ENCODE measurements around the gene OXSM.

The OXSM gene

DNA sequence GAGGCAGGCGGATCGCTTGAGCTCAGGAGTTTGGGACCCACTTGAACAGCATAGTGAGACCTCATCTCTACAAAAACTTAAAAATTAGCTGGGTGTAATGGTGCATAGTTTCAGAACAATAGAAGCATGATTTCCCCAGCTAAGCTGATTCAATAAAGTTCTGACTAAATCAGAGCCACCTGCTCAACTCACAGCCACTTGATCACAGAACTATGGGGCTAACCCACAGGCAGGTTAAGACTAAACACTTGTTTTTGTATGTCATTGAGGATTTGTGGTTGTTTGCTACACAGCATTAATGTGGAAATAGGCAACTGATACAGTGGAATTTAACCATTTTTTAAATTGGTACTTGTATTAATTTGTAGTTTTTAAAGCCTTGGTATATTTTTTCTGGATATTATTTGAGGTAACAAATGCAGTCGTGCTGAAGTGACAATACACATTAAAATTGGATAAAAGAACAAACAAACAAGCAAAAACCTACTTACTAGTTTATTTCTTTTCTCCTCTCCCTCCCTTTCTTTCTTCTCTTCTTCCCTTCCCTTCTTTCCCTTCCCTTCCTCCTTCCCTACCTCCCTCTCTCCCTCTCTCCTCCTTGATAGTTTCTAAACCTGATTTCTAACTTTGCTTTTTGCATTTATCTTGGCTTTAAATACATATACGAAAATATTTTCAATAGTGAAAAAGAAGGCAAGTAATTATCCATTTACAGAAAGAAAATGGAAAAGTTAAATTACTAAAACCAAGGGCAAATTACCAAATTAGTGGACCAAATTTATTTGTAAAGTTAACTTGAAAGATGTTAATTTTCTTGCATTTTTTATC, 32.1 kb downstream of the OXSM start:
- Histone ChIP-seq H3K4me1 (ENCODE audit: control insufficient read depth in 1 of 2, insufficient read depth in 2 of 2, low read length in 2 of 2) (no peaks in the 10 kb centered on the region), H3K4ac (ENCODE audit: low read depth, low read length) (no peak overlapping the region), H2BK120ac (ENCODE audit: insufficient read depth, low read length, poor library complexity) (no peak overlapping the region), H3K79me1 (ENCODE audit: low read length) (no peaks in the 10 kb centered on the region), H3K18ac (ENCODE audit: low read length) (no peak overlapping the region), H3K4me3 (ENCODE audit: low read depth, low read length) (no peak overlapping the region), H3K27ac (ENCODE audit: low read depth, low read length) (no peak overlapping the region), H4K8ac (ENCODE audit: low read depth, low read length) (no peak overlapping the region), H2BK5ac (ENCODE audit: low read depth, low read length, poor library complexity) (no peak overlapping the region), H3K9ac (ENCODE audit: low read length) (no peak overlapping the region), H4K12ac (ENCODE audit: low read depth, low read length) (no peak overlapping the region), H3K23ac (ENCODE audit: low read length) (no peak overlapping the region), H3K4me2 (ENCODE audit: low read length) (no peak overlapping the region), H3K36me3 (ENCODE audit: control insufficient read depth in 1 of 2, insufficient read depth in 2 of 2, low read length in 2 of 2) (no peaks in the 10 kb centered on the region), H2AFZ (ENCODE audit: insufficient read depth, low read length, poor library complexity) (no peak overlapping the region), H3K79me2 (ENCODE audit: control insufficient read depth, insufficient read depth, low read length, poor library complexity) (no peaks in the 10 kb centered on the region), H3K27me3 (ENCODE audit: insufficient read depth, low read length) (no peaks in the 10 kb centered on the region), H3K14ac (ENCODE audit: low read length) (no peak overlapping the region), H3K9me3 (ENCODE audit: insufficient read depth, low read depth, low read length) (no peaks in the 10 kb centered on the region), H2AK5ac (ENCODE audit: low read length) (no peak overlapping the region), H4K91ac (ENCODE audit: low read depth, low read length) (no peak overlapping the region), H2BK12ac (ENCODE audit: low read length) (no peak overlapping the region)
- WGBS (ENCODE audit: extremely low coverage, insufficient coverage, insufficient read length): no CpG with 5 or more reads among the region's 4 CpGs
- no peak for DNase-seq

DNA sequence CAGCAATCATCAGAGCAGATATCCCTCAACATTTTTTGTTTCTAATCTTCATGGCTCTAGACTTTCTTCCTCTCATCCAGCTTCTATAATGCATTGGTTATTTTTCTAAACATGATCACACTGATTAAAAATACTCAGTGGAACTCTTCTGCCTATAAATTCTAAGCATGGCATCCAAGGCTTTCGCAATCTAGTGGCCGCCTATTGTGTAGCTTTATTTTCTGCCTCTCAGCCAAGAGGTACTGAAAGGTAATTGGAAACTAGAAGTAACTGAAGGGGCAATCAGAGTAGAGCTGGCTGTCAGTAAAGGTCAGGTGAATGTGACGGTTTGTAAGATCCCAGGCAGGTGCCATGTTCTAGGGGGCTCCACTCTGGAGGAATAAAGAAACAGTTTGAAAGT, 33.4 kb downstream of the OXSM start:
- Histone ChIP-seq H2BK12ac (ENCODE audit: low read length) (no peak overlapping the region), H3K14ac (ENCODE audit: low read length) (no peak overlapping the region), H2AFZ (ENCODE audit: insufficient read depth, low read length, poor library complexity) (no peak overlapping the region), H4K12ac (ENCODE audit: low read depth, low read length) (no peak overlapping the region), H2AK5ac (ENCODE audit: low read length) (no peak overlapping the region), H3K4me1 (ENCODE audit: control insufficient read depth in 1 of 2, insufficient read depth in 2 of 2, low read length in 2 of 2) (no peaks in the 10 kb centered on the region), H2BK120ac (ENCODE audit: insufficient read depth, low read length, poor library complexity) (no peak overlapping the region), H3K9me3 (ENCODE audit: insufficient read depth, low read depth, low read length) (no peaks in the 10 kb centered on the region), H3K79me2 (ENCODE audit: control insufficient read depth, insufficient read depth, low read length, poor library complexity) (no peaks in the 10 kb centered on the region), H3K9ac (ENCODE audit: low read length) (no peak overlapping the region), H3K79me1 (ENCODE audit: low read length) (no peaks in the 10 kb centered on the region), H4K91ac (ENCODE audit: low read depth, low read length) (no peak overlapping the region), H4K8ac (ENCODE audit: low read depth, low read length) (no peak overlapping the region), H3K36me3 (ENCODE audit: control insufficient read depth in 1 of 2, insufficient read depth in 2 of 2, low read length in 2 of 2) (no peaks in the 10 kb centered on the region), H3K27ac (ENCODE audit: low read depth, low read length) (no peak overlapping the region), H3K23ac (ENCODE audit: low read length) (no peak overlapping the region), H2BK5ac (ENCODE audit: low read depth, low read length, poor library complexity) (no peak overlapping the region), H3K4ac (ENCODE audit: low read depth, low read length) (no peak overlapping the region), H3K4me2 (ENCODE audit: low read length) (no peak overlapping the region), H3K4me3 (ENCODE audit: low read depth, low read length) (no peak overlapping the region), H3K27me3 (ENCODE audit: insufficient read depth, low read length) (no peaks in the 10 kb centered on the region), H3K18ac (ENCODE audit: low read length) (no peak overlapping the region)
- WGBS (ENCODE audit: extremely low coverage, insufficient coverage, insufficient read length): no CpG with 5 or more reads among the region's 3 CpGs
- no peak for DNase-seq

- H3K14ac ChIP-seq (ENCODE audit: low read length): no peak overlapping the region
- DNase-seq: no peak
- no peaks in the 10 kb centered on the region for H3K27me3 ChIP-seq (ENCODE audit: insufficient read depth, low read length)
- no peak overlapping the region for H3K23ac ChIP-seq (ENCODE audit: low read length)
- no peak overlapping the region for H3K27ac ChIP-seq (ENCODE audit: low read depth, low read length)
- no peak overlapping the region for H3K4ac ChIP-seq (ENCODE audit: low read depth, low read length)
- no peak overlapping the region for H2AFZ ChIP-seq (ENCODE audit: insufficient read depth, low read length, poor library complexity)
- no peak overlapping the region for H2AK5ac ChIP-seq (ENCODE audit: low read length)
- H3K79me1 ChIP-seq (ENCODE audit: low read length): no peaks in the 10 kb centered on the region
- H3K4me3 ChIP-seq (ENCODE audit: low read depth, low read length): no peak overlapping the region
- H3K79me2 ChIP-seq (ENCODE audit: control insufficient read depth, insufficient read depth, low read length, poor library complexity): no peaks in the 10 kb centered on the region
- no peaks in the 10 kb centered on the region for H3K9me3 ChIP-seq (ENCODE audit: insufficient read depth, low read depth, low read length)
- H2BK12ac ChIP-seq (ENCODE audit: low read length): no peak overlapping the region
- H2BK5ac ChIP-seq (ENCODE audit: low read depth, low read length, poor library complexity): no peak overlapping the region
- H3K4me2 ChIP-seq (ENCODE audit: low read length): no peak overlapping the region
- H3K18ac ChIP-seq (ENCODE audit: low read length): no peak overlapping the region
- no peak overlapping the region for H4K8ac ChIP-seq (ENCODE audit: low read depth, low read length)
- no CpG with 5 or more reads among the region's 2 CpGs for WGBS (ENCODE audit: extremely low coverage, insufficient coverage, insufficient read length)
- no peaks in the 10 kb centered on the region for H3K4me1 ChIP-seq (ENCODE audit: control insufficient read depth in 1 of 2, insufficient read depth in 2 of 2, low read length in 2 of 2)
- no peak overlapping the region for H2BK120ac ChIP-seq (ENCODE audit: insufficient read depth, low read length, poor library complexity)
- H4K12ac ChIP-seq (ENCODE audit: low read depth, low read length): no peak overlapping the region
- H3K36me3 ChIP-seq (ENCODE audit: control insufficient read depth in 1 of 2, insufficient read depth in 2 of 2, low read length in 2 of 2): no peaks in the 10 kb centered on the region
- no peak overlapping the region for H4K91ac ChIP-seq (ENCODE audit: low read depth, low read length)
- H3K9ac ChIP-seq (ENCODE audit: low read length): no peak overlapping the region
Measured at GRCh38 chr3:25826510-25826909, 36.6 kb downstream of the OXSM start.

DNA sequence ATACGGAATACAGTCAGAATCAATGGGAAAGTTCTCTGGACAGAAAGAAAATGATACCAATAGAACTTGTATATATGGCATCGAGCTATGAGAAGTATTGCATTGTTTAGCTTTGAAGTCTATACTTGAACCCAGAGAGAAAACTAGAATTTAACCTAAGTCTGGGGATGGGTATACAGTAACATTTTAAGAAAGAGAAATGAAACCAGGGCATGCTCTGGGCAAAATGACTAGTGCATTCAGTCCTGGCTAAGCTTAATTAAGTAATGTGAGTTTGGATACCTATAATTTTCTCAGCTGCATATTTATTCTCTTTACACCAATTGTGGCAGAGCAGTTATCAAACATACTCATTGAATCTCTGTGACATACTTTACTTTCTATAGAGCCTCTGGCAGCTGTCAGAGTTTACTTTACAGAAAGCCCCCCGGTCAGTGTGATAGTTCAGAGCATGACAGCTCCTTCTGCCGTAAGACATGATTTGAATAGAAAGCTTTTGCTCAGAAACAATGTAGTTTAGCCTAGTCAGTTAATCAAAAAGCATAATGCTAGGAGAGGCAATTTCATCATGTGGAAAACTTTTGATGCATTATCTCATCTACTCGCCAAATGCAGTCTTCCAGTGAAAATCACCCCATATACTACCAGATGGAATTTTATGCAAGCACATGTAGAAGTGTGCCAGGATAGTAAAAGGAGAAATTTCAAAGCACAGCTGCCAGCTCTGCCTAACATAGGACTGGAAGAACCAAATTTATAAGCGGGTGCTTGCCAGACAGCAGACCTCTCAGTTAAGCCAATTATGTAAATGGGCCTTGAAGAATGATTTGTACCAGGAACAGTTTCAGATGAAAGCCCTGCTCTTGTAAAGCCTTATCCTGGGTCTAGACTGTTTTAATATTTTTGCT, 40.7 kb downstream of the OXSM start:
- H2AK5ac ChIP-seq (ENCODE audit: low read length): no peak overlapping the region
- H3K4me2 ChIP-seq (ENCODE audit: low read length): no peak overlapping the region
- no peaks in the 10 kb centered on the region for H3K9me3 ChIP-seq (ENCODE audit: insufficient read depth, low read depth, low read length)
- H3K14ac ChIP-seq (ENCODE audit: low read length): no peak overlapping the region
- H2BK120ac ChIP-seq (ENCODE audit: insufficient read depth, low read length, poor library complexity): no peak overlapping the region
- no peak overlapping the region for H4K8ac ChIP-seq (ENCODE audit: low read depth, low read length)
- H3K4ac ChIP-seq (ENCODE audit: low read depth, low read length): no peak overlapping the region
- H2BK5ac ChIP-seq (ENCODE audit: low read depth, low read length, poor library complexity): no peak overlapping the region
- H4K91ac ChIP-seq (ENCODE audit: low read depth, low read length): no peak overlapping the region
- no peak overlapping the region for H4K12ac ChIP-seq (ENCODE audit: low read depth, low read length)
- DNase-seq: no peak
- no CpG with 5 or more reads among the region's 6 CpGs for WGBS (ENCODE audit: extremely low coverage, insufficient coverage, insufficient read length)
- no peak overlapping the region for H2AFZ ChIP-seq (ENCODE audit: insufficient read depth, low read length, poor library complexity)
- H3K27ac ChIP-seq (ENCODE audit: low read depth, low read length): no peak overlapping the region
- no peaks in the 10 kb centered on the region for H3K36me3 ChIP-seq (ENCODE audit: control insufficient read depth in 1 of 2, insufficient read depth in 2 of 2, low read length in 2 of 2)
- H3K4me1 ChIP-seq (ENCODE audit: control insufficient read depth in 1 of 2, insufficient read depth in 2 of 2, low read length in 2 of 2): no peaks in the 10 kb centered on the region
- no peak overlapping the region for H3K9ac ChIP-seq (ENCODE audit: low read length)
- no peaks in the 10 kb centered on the region for H3K79me2 ChIP-seq (ENCODE audit: control insufficient read depth, insufficient read depth, low read length, poor library complexity)
- no peak overlapping the region for H2BK12ac ChIP-seq (ENCODE audit: low read length)
- H3K23ac ChIP-seq (ENCODE audit: low read length): no peak overlapping the region
- no peaks in the 10 kb centered on the region for H3K27me3 ChIP-seq (ENCODE audit: insufficient read depth, low read length)
- H3K18ac ChIP-seq (ENCODE audit: low read length): no peak overlapping the region
- H3K4me3 ChIP-seq (ENCODE audit: low read depth, low read length): no peak overlapping the region
- no peaks in the 10 kb centered on the region for H3K79me1 ChIP-seq (ENCODE audit: low read length)
